ENCODE results near the gene ENPP3.

- TF ChIP-seq CTCF (IDR thresholded peaks at IDR 0.05) (no peak), POLR2AphosphoS5 (IDR thresholded peaks at IDR 0.05) (no peak), POLR2A (IDR thresholded peaks at IDR 0.05) (no peak)
These were observed 19.6 kb downstream of the ENPP3 start for GRCh38 chr6:131656667-131657066.
